Activated effector memory CD4-positive, alpha-beta T cell treated with anti-CD3 and anti-CD28 coated beads, Interleukin-2, amount 50 U/mL, for 16 hours (primary cell): ENCODE measurements around the gene ZNF792.
"Not testable (repeated sequence)": the region's sequence is repeated elsewhere in the genome, so short reads cannot be mapped to it uniquely, and the experiment has no call there.

Experiments used
- DNase-seq: peaks from one replicate; pipeline ENCODE4 v3.0.0-alpha.2; 2020

The ZNF792 gene

GRCh38 chr19:34998777-34999497 is 34.9 kb upstream of the ZNF792 start:
- DNase-seq, result no peak

GRCh38 chr19:34998224-34998623 is 34.2 kb upstream of the ZNF792 start:
- not testable (repeated sequence) for DNase-seq

- DNase-seq, result no peak
Observed at GRCh38 chr19:34997071-34997617, 33.1 kb upstream of the ZNF792 start.

- DNase-seq, result no peak
Observed at GRCh38 chr19:34995551-34995950, 31.5 kb upstream of the ZNF792 start.

GRCh38 chr19:34994643-34995541 is 30.9 kb upstream of the ZNF792 start:
- DNase-seq, result no peak

GRCh38 chr19:34994286-34994642 is 30.2 kb upstream of the ZNF792 start:
- DNase-seq, result no peak

GRCh38 chr19:34992582-34992981 is 28.6 kb upstream of the ZNF792 start:
- DNase-seq, result not testable (repeated sequence)

- no peak for DNase-seq
Observed at GRCh38 chr19:34991542-34992333, 27.7 kb upstream of the ZNF792 start.

- DNase-seq, result no peak
Observed at GRCh38 chr19:34990578-34991192, 26.7 kb upstream of the ZNF792 start.

GRCh38 chr19:34989298-34989697 is 25.3 kb upstream of the ZNF792 start:
- no peak for DNase-seq

- no peak for DNase-seq
Observed at GRCh38 chr19:34988119-34988518, 24.1 kb upstream of the ZNF792 start.

GRCh38 chr19:34985249-34986022 is 21.4 kb upstream of the ZNF792 start:
- DNase-seq, result no peak

- DNase-seq, result no peak
Observed at GRCh38 chr19:34984287-34984686, 20.3 kb upstream of the ZNF792 start.

- no peak for DNase-seq
Observed at GRCh38 chr19:34983786-34984185, 19.8 kb upstream of the ZNF792 start.

GRCh38 chr19:34982275-34982674 is 18.2 kb upstream of the ZNF792 start:
- no peak for DNase-seq

- peak; percentile 28 for DNase-seq
Observed at GRCh38 chr19:34979819-34980640, 16.0 kb upstream of the ZNF792 start.

- peak; percentile 37 for DNase-seq
Observed at GRCh38 chr19:34976611-34977010, 12.6 kb upstream of the ZNF792 start.

- no peak for DNase-seq
Observed at GRCh38 chr19:34975056-34975455, 11.0 kb upstream of the ZNF792 start.

GRCh38 chr19:34974646-34975045 is 10.6 kb upstream of the ZNF792 start:
- no peak for DNase-seq

GRCh38 chr19:34972163-34972705 is 8.2 kb upstream of the ZNF792 start:
- DNase-seq, result peak; percentile 58
